Psoas muscle (tissue), 8 donors: ENCODE measurements around the gene VCL. TPM values are rescaled to one million over a fixed set of nuclear protein-coding genes. Genes with fewer than 3 reads are reported as not detected.
A peak's percentile ranks its signal among the peaks of the same experiment; 100 is the strongest.
"Not testable (repeated sequence)": the region's sequence is repeated elsewhere in the genome, so short reads cannot be mapped to it uniquely, and the experiment has no call there.

ENCODE experiments used
- ATAC-seq, 4 donors: fragments of 200-7000 bp; cut with Tn5 transposase; one replicate each; pipeline ENCODE4 v1.9.1; 2020; ENCODE audit warnings: moderate library complexity in 3 of 4, mild to moderate bottlenecking in 2 of 4
- DNase-seq, 2 donors: peaks; one replicate each; pipeline ENCODE4 v3.0.0-alpha.2; 2020
- H3K27ac ChIP-seq: fragments of 200-600 bp; one replicate; pipeline ENCODE4 v1.8.0; 2022
- H3K27me3 ChIP-seq, 3 donors: fragments of 200-600 bp in 1 of 3; one replicate each; pipeline versions ENCODE4 v1.6.1 to v1.8.0; 2013 to 2022; ENCODE audit warnings: low read length in 2 of 3, mild to moderate bottlenecking in 2 of 3, moderate library complexity in 1 of 3; ENCODE audit not compliant: insufficient read depth in 3 of 3
- H3K36me3 ChIP-seq, 2 donors: fragments of 200-600 bp in 1 of 2; one replicate each; pipeline versions ENCODE4 v1.6.1 to v1.8.0; 2013 to 2022; ENCODE audit warnings: low read depth in 1 of 2, mild to moderate bottlenecking in 1 of 2, moderate library complexity in 1 of 2; ENCODE audit not compliant: insufficient read depth in 1 of 2
- H3K4me1 ChIP-seq: fragments of 200-600 bp; one replicate; pipeline ENCODE4 v1.8.0; 2022
- H3K4me3 ChIP-seq: fragments of 200-600 bp; one replicate; pipeline ENCODE4 v1.8.0; 2022; ENCODE audit warnings: mild to moderate bottlenecking
- H3K9me3 ChIP-seq: fragments of 200-600 bp; one replicate; pipeline ENCODE4 v1.8.0; 2022
- WGBS, 3 donors: extraction: QIAGEN DNeasy Blood & Tissue Kit; methylation state at CpG; one replicate each; pipeline versions ENCODE4 v1.1.6 to v1.1.7; 2013; 5-methylcytosine and 5-hydroxymethylcytosine counted together
- intact Hi-C, 2 donors: fragments of 100-400 bp; cut with DNase I; formaldehyde crosslinking; loops; one replicate each; pipeline versions ENCODE4 v1.11.0 to v1.14.2; 2022
- polyA plus RNA-seq, 3 donors: library from polyadenylated mRNA; stranded (reverse); fragments of 200-250 nt; gene quantifications; one replicate each; pipeline ENCODE4 v1.2.3, GENCODE V29; 2013
- total RNA-seq, 4 donors: library from RNA; stranded (reverse); fragmentation: NEBNext Ultra II Directional in 2 of 4; extraction: Animal tissue kit (Norgen Biotek cat#: 25700) in 2 of 4; gene quantifications; one replicate each; pipeline versions ENCODE4 v1.2.1 to v1.2.4, GENCODE V29; 2021 to 2023
- TF ChIP-seq, protein P1 (sequence below): fragments of 200-600 bp; IDR thresholded peaks from one replicate; pipeline ENCODE4 v1.8.0; 2022; ENCODE audit warnings: antibody characterized with exemption
- donor health status: healthy with polysubstance abuse.
- donor health status: DM: no; HTN: no; CAD: no; lungs with moderate emphysema.
- donor health status: Bipolar disorder and iron deficiency.
- donor health status: healthy.
- donor health status: DM: yes; HTN: yes; CAD: no.
- donor health status: DM: no; HTN: no; CAD: no.
- donor health status: DM: no; HTN: no; CAD: no.
- donor health status: DM: yes; HTN: yes; CAD: no.

Gene VCL
- total and polyA plus RNA-seq, 7 donors = 54.5 to 426 (median 93.2) TPM

DNA sequence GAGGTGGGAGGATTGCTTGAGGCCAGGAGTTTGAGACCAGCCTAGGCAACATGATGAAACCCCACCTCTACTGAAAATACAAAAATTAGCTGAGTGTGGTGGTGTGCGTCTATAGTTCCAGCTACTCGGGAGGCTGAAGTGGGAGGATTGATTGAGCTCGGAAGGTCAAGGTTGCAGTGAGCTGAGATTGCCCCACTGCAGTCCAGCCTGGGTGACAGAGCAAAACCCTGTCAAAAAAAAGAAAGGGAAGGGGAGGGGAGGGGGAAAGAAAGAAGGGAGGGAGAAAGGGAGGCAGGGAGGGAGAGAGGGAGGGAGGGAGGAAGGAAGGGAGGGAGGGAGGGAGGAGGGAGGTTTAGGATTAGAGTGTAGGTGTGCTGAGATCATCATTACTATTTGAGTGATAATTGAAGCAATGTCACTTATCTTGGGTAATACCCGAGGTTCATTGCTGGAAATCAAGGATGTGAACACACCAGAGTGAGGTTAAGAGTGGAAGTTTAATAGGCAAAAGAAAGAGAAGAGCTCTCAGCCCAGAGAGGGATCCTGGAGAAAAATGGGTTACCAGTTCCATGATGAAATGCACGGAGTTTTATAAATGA lies 27.6 kb downstream of the VCL start:
- DNase-seq (no peak), ATAC-seq (peak in 3 of 4 donors; percentile 6 to 37 (median 21))
- Histone ChIP-seq H3K36me3 (peaks cover 0 to 5% of the 10 kb centered on the region in 2 donors), H3K27me3 (no peaks in the 10 kb centered on the region), H3K4me1 (peaks cover 66% of the 10 kb centered on the region), H3K4me3 (no peak overlapping the region), H3K27ac (peak overlapping the region; percentile 37), H3K9me3 (no peaks in the 10 kb centered on the region)
- WGBS, 3 donors = 68 to 79% (median 74%) methylated on average over 5 of the region's 5 CpGs
- intact Hi-C loops = no loop called here
- TF ChIP-seq, protein P1, sequence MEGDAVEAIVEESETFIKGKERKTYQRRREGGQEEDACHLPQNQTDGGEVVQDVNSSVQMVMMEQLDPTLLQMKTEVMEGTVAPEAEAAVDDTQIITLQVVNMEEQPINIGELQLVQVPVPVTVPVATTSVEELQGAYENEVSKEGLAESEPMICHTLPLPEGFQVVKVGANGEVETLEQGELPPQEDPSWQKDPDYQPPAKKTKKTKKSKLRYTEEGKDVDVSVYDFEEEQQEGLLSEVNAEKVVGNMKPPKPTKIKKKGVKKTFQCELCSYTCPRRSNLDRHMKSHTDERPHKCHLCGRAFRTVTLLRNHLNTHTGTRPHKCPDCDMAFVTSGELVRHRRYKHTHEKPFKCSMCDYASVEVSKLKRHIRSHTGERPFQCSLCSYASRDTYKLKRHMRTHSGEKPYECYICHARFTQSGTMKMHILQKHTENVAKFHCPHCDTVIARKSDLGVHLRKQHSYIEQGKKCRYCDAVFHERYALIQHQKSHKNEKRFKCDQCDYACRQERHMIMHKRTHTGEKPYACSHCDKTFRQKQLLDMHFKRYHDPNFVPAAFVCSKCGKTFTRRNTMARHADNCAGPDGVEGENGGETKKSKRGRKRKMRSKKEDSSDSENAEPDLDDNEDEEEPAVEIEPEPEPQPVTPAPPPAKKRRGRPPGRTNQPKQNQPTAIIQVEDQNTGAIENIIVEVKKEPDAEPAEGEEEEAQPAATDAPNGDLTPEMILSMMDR = no peak

DNA sequence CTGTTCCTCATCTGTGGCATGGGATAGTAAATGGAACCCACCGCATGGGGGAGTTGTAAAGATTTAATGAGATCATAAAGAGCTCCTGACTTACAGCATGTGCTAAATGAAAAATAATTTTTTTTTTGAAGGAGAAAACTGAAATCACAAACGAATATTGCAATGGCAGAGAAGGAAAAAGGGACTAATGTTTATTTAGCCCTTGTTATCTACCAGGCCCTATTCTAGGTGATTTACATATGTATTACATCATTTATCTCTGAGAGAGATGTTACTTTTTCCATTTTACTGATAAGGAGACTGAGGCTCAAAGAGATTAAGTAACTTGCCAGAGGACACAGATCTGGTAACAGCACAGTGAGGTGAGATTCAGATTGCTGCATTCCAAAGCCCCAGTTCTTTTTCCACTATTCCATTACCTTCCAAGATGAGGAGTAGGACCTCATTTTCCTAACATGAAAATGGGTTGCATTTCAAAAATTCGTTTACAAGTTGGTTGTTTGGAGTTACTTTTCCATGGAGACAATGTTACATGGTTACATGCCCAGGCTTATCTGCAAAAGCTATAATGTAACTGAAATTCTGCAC lies 28.6 kb downstream of the VCL start:
- TF ChIP-seq, protein P1 = no peak
- intact Hi-C loops = no loop called here
- H3K4me1 ChIP-seq = peaks cover 68% of the 10 kb centered on the region
- peaks cover 0 to 4% of the 10 kb centered on the region in 2 donors for H3K36me3 ChIP-seq
- no peaks in the 10 kb centered on the region for H3K9me3 ChIP-seq
- no peaks in the 10 kb centered on the region for H3K27me3 ChIP-seq
- no peak for DNase-seq
- no peak for ATAC-seq
- H3K4me3 ChIP-seq = no peak overlapping the region
- peak overlapping the region; percentile 37 for H3K27ac ChIP-seq
- WGBS, 3 donors = 48 to 68% (median 51%) methylated on average over 3 of the region's 3 CpGs

DNA sequence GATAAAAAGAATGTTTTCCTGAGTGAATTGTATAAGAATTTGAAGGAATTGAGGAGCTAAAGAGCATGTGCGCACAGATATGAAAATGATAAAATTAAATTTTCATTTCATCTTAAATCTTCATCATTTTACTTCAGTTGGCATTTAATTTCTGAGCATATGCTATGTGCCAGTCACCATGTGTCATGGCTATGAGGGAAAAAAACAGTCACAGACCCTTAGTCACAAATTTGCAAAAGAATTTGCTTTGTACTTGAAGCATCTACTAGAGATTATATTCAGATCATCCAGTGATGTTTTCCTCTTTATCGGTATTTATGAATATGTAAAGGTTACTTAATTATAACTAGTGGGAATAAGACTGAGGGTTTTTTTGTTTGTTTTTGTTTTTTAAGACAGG lies 29.8 kb downstream of the VCL start:
- Histone ChIP-seq H3K4me1 (peaks cover 73% of the 10 kb centered on the region), H3K4me3 (no peak overlapping the region), H3K27ac (peak overlapping the region; percentile 37), H3K9me3 (no peaks in the 10 kb centered on the region), H3K36me3 (peaks cover 0 to 4% of the 10 kb centered on the region in 2 donors), H3K27me3 (no peaks in the 10 kb centered on the region)
- no peak for ATAC-seq
- no peak for DNase-seq
- intact Hi-C loops = no loop called here
- TF ChIP-seq, protein P1 = no peak
- WGBS, 3 donors = 93 to 98% (median 94%) methylated on average over 2 of the region's 2 CpGs

DNA sequence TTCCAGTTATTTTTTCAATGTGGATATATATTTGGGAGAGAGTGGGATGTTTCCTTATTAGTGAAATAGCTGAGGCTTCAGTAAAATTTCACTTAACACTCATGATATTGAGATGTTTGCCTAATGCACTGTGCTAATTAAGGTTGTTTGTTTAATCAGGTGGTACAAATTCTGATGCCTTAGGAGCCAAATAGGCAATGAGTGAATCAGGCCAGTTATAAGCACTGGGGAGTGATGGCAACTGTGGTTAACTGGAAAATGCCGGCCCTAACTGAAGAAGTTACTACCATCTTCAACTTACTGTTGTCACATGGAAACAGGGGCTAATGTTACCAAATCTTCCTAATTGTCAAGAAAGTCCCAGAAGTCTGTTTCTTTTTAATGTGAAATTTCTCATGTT lies 32.0 kb downstream of the VCL start:
- no peak overlapping the region for H3K4me3 ChIP-seq
- H3K27ac ChIP-seq = peak overlapping the region; percentile 60
- H3K4me1 ChIP-seq = peaks cover 73% of the 10 kb centered on the region
- H3K9me3 ChIP-seq = no peaks in the 10 kb centered on the region
- intact Hi-C loops = no loop called here
- no peak for ATAC-seq
- no peaks in the 10 kb centered on the region for H3K27me3 ChIP-seq
- peaks cover 0 to 4% of the 10 kb centered on the region in 2 donors for H3K36me3 ChIP-seq
- DNase-seq = no peak
- 74 to 93% (median 85%) methylated on average over 1 of the region's 1 CpG for WGBS, 3 donors
- TF ChIP-seq, protein P1 = no peak

DNA sequence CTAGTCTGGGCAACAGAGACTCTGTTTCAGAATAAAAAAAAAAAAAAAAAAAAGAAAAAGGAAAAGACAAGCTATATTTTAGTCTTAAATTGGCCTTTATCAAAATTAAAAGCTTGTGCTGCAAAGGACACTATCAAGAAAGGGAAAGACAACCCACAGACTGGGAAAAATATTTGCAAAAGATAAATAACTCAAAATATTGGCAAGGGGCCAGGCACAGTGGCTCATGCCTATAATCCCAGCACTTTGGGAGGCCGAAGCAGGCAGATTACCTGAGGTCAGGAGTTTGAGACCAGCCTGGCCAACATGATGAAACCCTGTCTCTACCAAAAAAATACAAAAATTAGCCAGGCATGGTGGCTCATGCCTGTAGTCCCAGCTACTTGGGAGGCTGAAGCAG lies 34.3 kb downstream of the VCL start:
- peak overlapping the region; percentile 60 for H3K27ac ChIP-seq
- WGBS, 3 donors = 63 to 90% (median 78%) methylated on average over 1 of the region's 1 CpG
- H3K36me3 ChIP-seq, DNase-seq, H3K27me3 ChIP-seq, H3K9me3 ChIP-seq, ATAC-seq, H3K4me3 ChIP-seq, intact Hi-C loops: not testable (repeated sequence)
- H3K4me1 ChIP-seq = peaks cover 71% of the 10 kb centered on the region
